ENCODE data around the gene ACOT13. TPM values are rescaled to one million over a fixed set of nuclear protein-coding genes. Genes with fewer than 3 reads are reported as not detected.

Gene ACOT13
- total and polyA plus RNA-seq, 2 of the 8 experiments (the other 6 are each of a cell fraction or from before 2014, with no cell fraction given) = 27.6 to 40.6 TPM

- TF ChIP-seq MAX (IDR thresholded peaks at IDR 0.05) (peak; percentile 100), POLR2AphosphoS5 (IDR thresholded peaks at IDR 0.05; ENCODE audit: low read depth, low read length) (peak; percentile 99), ATF2 (IDR thresholded peaks at IDR 0.05; ENCODE audit: low read length) (no peak), HDAC6 (IDR thresholded peaks at IDR 0.05; ENCODE audit: low read depth, low read length) (no peak), SIX5 (IDR thresholded peaks at IDR 0.05; ENCODE audit: low read depth, low read length) (no peak), JUND (IDR thresholded peaks at IDR 0.05; ENCODE audit: low read length) (no peak), BACH1 (IDR thresholded peaks at IDR 0.05; ENCODE audit: low read length) (no peak), CBX8 (IDR thresholded peaks at IDR 0.05; ENCODE audit: borderline replicate concordance, low read depth, low read length) (no peak), JUN (IDR thresholded peaks at IDR 0.05; ENCODE audit: low read depth, low read length) (no peak), SP1 (IDR thresholded peaks at IDR 0.05; ENCODE audit: low read depth, low read length) (no peak; the same call in 1 of the 2 replicates), TBP (IDR thresholded peaks at IDR 0.05; ENCODE audit: low read depth, low read length) (peak; percentile 77), EGR1 (IDR thresholded peaks at IDR 0.05; ENCODE audit: borderline replicate concordance, low read depth, low read length) (no peak), PHF8 (conservative IDR thresholded peaks at IDR 0.05; ENCODE audit: low read depth, low read length) (peak; percentile 82), USF2 (IDR thresholded peaks at IDR 0.05; ENCODE audit: low read length) (no peak), ZNF274 (IDR thresholded peaks at IDR 0.05; ENCODE audit: borderline replicate concordance, extremely low read depth, low read length) (no peak), SP2 (IDR thresholded peaks at IDR 0.05; ENCODE audit: low read length) (no peak), SUZ12 (IDR thresholded peaks at IDR 0.05; ENCODE audit: low read length) (no peak), KDM4A (IDR thresholded peaks at IDR 0.05; ENCODE audit: low read depth, low read length, severe bottlenecking) (no peak), EP300 (IDR thresholded peaks at IDR 0.05; ENCODE audit: borderline replicate concordance in 1 of 2, low read depth in 2 of 2, low read length in 2 of 2) (no peak), BRCA1 (IDR thresholded peaks at IDR 0.05; ENCODE audit: low read depth, low read length) (no peak)
Observed at GRCh38 chr6:24721461-24722215, 54.8 kb downstream of the ACOT13 start (continued).
